ENCODE results near the gene RFT1.

DNA sequence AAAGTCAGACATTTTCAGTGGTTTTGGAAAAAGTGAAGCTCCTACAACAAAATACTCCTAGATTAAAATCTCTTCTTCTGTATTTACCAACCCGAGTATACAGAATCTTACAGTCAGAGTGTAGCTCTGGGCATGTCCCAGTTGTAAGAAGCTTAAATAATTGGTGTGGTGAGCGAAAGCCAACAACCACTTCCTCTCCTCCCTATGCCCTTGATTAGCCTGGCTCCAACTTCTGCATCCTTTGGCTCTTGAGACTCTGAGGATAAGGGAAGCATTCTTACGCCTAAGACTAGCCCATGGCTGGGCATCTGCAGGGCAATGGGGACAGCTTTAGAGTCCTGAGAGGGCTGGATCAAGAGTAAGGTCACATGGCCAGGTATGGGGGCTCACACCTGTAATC lies 25.5 kb downstream of the RFT1 start:
- TF ChIP-seq CTCF (IDR thresholded peaks at IDR 0.05): no peak
- TF ChIP-seq POLR2A (IDR thresholded peaks at IDR 0.05): no peak
